ENCODE measurements around the gene IL1R1.

DNA sequence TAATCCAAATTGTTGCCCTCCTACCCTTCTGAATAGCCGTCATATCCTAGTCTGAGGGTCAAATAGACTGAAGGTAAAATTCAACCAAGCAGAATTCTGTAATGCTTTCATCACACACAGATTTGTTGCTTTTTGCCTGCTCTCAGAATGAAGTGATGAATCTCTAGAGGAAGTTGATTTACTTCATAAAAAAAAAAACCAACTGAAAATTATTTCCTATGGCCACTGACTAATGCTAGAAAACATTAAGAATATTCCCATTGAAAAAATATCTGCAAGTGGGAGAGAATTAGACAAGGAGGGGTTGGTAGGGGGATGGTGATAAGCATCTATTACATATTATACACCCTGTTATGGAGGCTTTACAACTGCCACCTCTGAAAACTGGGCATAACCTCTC, 42.0 kb downstream of the IL1R1 start:
- TF ChIP-seq, protein P1, sequence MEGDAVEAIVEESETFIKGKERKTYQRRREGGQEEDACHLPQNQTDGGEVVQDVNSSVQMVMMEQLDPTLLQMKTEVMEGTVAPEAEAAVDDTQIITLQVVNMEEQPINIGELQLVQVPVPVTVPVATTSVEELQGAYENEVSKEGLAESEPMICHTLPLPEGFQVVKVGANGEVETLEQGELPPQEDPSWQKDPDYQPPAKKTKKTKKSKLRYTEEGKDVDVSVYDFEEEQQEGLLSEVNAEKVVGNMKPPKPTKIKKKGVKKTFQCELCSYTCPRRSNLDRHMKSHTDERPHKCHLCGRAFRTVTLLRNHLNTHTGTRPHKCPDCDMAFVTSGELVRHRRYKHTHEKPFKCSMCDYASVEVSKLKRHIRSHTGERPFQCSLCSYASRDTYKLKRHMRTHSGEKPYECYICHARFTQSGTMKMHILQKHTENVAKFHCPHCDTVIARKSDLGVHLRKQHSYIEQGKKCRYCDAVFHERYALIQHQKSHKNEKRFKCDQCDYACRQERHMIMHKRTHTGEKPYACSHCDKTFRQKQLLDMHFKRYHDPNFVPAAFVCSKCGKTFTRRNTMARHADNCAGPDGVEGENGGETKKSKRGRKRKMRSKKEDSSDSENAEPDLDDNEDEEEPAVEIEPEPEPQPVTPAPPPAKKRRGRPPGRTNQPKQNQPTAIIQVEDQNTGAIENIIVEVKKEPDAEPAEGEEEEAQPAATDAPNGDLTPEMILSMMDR (conservative IDR thresholded peaks at IDR 0.05; ENCODE audit: low read length) = no peak
- no peak for TF ChIP-seq EZH2phosphoT487 (IDR thresholded peaks at IDR 0.05; ENCODE audit: borderline replicate concordance, low read depth, low read length)

Data from OCI-LY7 (cell line).